Activated naive CD4-positive, alpha-beta T cell treated with anti-CD3 and anti-CD28 coated beads, Interleukin-2, amount 50 U/mL, for 16 hours (primary cell): ENCODE data around the gene GPR149.
"Not testable (repeated sequence)": the region's sequence is repeated elsewhere in the genome, so short reads cannot be mapped to it uniquely, and the experiment has no call there.

Source experiments
- DNase-seq: peaks from one replicate; pipeline ENCODE4 v3.0.0-alpha.2; 2020

The GPR149 gene, protein sequence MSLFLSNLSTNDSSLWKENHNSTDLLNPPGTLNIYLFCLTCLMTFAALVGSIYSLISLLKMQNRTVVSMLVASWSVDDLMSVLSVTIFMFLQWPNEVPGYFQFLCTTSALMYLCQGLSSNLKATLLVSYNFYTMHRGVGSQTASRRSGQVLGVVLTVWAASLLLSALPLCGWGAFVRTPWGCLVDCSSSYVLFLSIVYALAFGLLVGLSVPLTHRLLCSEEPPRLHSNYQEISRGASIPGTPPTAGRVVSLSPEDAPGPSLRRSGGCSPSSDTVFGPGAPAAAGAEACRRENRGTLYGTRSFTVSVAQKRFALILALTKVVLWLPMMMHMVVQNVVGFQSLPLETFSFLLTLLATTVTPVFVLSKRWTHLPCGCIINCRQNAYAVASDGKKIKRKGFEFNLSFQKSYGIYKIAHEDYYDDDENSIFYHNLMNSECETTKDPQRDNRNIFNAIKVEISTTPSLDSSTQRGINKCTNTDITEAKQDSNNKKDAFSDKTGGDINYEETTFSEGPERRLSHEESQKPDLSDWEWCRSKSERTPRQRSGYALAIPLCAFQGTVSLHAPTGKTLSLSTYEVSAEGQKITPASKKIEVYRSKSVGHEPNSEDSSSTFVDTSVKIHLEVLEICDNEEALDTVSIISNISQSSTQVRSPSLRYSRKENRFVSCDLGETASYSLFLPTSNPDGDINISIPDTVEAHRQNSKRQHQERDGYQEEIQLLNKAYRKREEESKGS

GRCh38 chr3:154430014-154430413, at the start of gene GPR149:
Gene GPR149 (minus strand): TSS chr3:154430190. CDS start chr3:154429615, 575 bp downstream.
- no peak for DNase-seq

GRCh38 chr3:154473769-154474168, 43.8 kb upstream of the GPR149 start:
- no peak for DNase-seq

GRCh38 chr3:154469585-154469984, 39.6 kb upstream of the GPR149 start:
- DNase-seq, result no peak

GRCh38 chr3:154464440-154465190, 34.6 kb upstream of the GPR149 start:
- no peak for DNase-seq

DNA sequence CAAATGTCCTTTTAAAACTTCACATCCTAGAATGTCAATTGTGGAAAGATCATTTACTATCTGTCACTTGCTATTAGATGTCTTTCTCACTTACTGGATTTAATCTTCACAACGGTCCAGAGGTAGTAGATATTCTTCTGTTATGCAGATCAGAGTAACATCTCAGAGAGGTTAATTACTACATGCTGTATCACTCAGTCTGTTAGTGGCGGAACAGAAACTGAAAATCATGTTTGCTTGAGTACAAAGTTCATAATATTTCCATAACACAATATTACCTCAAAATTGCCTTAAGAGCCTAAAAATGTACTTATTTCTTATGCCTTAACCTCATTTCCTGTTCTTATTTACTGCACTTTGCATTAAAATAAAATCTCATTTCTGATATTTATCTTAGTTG, 28.6 kb upstream of the GPR149 start:
- DNase-seq, result no peak

DNA sequence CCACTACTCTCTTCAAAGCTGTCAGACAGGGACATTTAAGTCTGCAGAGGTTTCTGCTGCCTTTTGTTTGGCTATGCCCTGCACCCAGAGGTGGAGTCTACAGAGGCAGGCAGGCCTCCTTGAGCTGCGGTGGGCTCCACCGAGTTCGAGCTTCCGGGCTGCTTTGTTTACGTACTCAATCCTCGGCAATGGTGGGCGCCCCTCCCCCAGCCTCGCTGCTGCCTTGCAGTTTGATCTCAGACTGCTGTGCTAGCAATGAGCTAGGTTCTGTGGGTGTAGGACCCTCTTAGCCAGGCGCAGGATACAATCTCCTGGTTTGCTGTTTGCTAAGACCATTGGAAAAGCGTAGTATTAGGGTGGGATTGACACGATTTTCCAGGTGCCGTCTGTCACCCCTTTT, 9.1 kb upstream of the GPR149 start:
- DNase-seq, result not testable (repeated sequence)

- no peak for DNase-seq
These were observed 1.1 kb upstream of the GPR149 start for GRCh38 chr3:154431043-154431442.

DNA sequence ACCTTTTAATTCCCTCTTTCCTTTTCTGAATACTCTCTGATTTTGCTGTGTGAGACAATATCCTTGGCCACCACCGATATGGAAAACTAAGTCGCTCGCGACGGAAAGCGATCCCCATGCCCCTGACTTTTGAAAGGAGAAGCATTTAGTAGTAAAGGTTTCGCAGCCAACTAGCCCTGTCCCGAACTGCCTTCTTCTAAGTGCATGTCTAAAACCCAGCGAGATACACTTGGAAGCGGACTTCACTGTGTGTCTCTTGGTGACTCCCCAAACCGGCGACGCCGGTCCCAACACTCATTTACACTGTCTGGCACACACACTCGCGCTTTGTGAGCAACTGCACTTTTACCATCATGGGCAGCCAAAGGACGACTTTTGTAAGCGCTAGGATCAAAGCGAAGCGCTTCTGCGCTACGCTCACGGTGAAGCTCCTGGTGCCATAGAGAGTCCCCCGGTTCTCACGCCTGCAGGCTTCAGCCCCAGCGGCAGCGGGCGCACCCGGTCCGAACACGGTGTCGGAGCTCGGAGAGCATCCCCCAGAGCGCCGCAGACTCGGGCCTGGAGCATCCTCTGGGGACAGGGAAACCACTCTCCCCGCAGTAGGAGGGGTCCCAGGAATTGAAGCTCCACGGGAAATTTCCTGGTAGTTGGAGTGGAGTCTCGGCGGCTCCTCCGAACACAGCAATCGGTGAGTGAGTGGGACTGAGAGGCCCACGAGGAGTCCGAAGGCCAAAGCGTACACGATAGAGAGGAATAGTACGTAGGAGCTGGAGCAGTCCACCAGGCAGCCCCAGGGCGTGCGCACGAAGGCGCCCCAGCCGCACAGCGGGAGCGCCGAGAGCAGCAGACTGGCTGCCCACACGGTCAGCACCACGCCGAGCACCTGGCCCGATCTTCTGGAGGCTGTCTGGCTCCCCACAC, 1.4 kb downstream of the GPR149 start:
- DNase-seq, result no peak

DNA sequence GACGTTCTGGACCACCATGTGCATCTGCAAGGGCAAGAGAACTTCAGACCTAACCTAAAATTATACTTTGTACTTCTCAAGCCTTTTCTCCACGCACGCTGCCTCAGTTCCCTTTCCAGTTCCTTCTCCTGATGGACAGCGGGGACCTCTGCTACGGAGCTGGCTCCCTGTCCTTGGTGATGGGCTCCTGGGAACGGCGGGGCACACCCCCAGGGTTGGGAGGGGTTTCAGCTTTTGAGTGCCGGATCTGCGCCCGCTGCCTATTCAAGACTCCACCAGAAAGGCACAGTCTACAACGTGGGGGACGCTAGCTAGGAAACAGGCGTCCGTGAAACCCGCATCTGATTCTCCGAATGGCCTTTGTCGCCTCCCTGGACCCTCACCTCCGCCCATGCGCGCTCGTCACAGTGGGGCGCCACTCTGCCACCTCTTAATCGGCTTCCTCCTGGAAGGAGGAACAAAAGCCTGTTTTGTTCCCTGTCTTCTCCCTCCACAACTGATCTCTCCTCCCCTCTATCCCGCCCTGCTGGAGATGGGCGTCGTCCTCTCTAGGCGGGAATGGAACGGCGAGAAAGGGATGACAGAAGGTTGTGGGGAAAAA, 2.2 kb downstream of the GPR149 start:
- no peak for DNase-seq

- no peak for DNase-seq
These were observed 7.3 kb downstream of the GPR149 start for GRCh38 chr3:154422694-154423093.

GRCh38 chr3:154421083-154421482, 8.9 kb downstream of the GPR149 start:
- no peak for DNase-seq

GRCh38 chr3:154398084-154398967, 31.7 kb downstream of the GPR149 start:
- no peak for DNase-seq

- no peak for DNase-seq
These were observed 40.1 kb downstream of the GPR149 start for GRCh38 chr3:154389861-154390260.

- DNase-seq, result no peak
These were observed 45.5 kb downstream of the GPR149 start for GRCh38 chr3:154384479-154384878.

DNA sequence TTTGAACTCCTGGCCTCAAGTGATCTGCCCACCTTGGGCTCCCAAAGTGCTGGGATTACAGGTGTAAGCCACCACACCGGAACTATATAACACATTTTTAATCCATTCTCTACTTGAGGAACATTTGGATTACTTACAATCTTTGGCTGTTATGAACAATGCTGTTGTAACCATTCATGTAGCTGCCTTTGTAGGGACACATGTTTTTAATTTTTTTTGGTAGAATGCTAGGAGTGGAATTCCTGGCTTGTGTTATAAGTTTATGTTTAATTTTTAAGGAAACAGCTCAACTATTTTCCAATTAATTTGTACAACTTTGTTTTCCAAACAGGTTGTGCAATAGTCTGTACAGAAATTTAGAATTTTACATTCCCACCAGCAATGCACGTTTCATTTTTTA, 51.7 kb downstream of the GPR149 start:
- DNase-seq, result no peak

GRCh38 chr3:154367221-154367620, 62.8 kb downstream of the GPR149 start:
- no peak for DNase-seq

- DNase-seq, result no peak
These were observed 65.1 kb downstream of the GPR149 start for GRCh38 chr3:154364849-154365248.

- no peak for DNase-seq
These were observed 68.9 kb downstream of the GPR149 start for GRCh38 chr3:154361099-154361498.

GRCh38 chr3:154356009-154356408, 74.0 kb downstream of the GPR149 start:
- DNase-seq, result no peak

- no peak for DNase-seq
These were observed 80.8 kb downstream of the GPR149 start for GRCh38 chr3:154349223-154349622.
